Heart left ventricle (tissue), 13 donors: ENCODE measurements around the gene UNC119B.

Experiments used
- POLR2A ChIP-seq, 2 donors: fragments of 450-650 bp; IDR thresholded peaks; one replicate each; pipeline ENCODE4 v1.6.1; 2017; ENCODE audit warnings: antibody characterized with exemption in 2 of 2, mild to moderate bottlenecking in 2 of 2, moderate library complexity in 2 of 2
- TF ChIP-seq, protein P1 (sequence below), 12 donors: fragments of 200-600 bp; sonication (generic) in 4 of 12; IDR thresholded peaks; one replicate each; pipeline versions ENCODE4 v1.5.0 to v1.8.0; 2018 to 2022; ENCODE audit warnings: antibody characterized with exemption in 12 of 12, mild to moderate bottlenecking in 5 of 12
- donor health status: ischemic (EF 13 %, LVEDD 7.1; RV severe dilation, severe dysfunction).
- donor health status: DM: no; HTN: yes; CAD: no.
- donor health status: DM: no; HTN: no; CAD: no.
- donor health status: ischemic (EF 25% LVEDD 6.9; RV normal size, moderate dysfunction).
- donor health status: ischemic (EF 25% LVEDD 5.7; RV mildly dilated, moderate dysfunction).
- donor health status: ischemic (EF 35%, LVEDD 5.7; RV mildly dilated, moderate dysfunction).
- donor health status: nonischemic (EF 11% LVEDD 7.7; RV severe dilation, severe dysfunction).
- donor health status: DM: yes; HTN: yes; CAD: no.
- donor health status: PGD.
- donor health status: ischemic (EF 29% LVEDD 5.4; RV normal size, mild dysfunction).
- donor health status: nonischemic (EF 23%, LVEDD 6.1; RV moderate dilation, normal function).

DNA sequence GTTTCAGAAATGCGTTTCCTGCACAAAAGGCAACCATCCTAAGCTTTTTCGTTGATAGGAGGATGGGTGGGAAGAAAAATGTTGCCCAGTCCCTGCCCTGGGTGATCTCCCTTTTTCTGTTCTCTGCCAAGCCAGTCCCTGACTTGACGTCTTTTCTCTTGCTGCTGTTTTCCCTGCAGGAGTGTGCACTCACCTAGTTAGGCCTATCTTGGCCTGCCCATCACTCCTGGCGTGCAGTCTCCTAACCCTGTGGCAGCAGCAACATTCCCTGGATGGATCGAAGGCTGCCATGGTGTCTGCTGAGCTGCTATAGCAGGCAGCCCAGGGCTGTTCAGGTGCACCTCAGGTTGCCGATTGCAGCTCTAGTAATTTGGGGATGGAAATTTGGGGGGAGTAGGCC lies 1.2 kb downstream of the UNC119B start:
- TF ChIP-seq, protein P1, sequence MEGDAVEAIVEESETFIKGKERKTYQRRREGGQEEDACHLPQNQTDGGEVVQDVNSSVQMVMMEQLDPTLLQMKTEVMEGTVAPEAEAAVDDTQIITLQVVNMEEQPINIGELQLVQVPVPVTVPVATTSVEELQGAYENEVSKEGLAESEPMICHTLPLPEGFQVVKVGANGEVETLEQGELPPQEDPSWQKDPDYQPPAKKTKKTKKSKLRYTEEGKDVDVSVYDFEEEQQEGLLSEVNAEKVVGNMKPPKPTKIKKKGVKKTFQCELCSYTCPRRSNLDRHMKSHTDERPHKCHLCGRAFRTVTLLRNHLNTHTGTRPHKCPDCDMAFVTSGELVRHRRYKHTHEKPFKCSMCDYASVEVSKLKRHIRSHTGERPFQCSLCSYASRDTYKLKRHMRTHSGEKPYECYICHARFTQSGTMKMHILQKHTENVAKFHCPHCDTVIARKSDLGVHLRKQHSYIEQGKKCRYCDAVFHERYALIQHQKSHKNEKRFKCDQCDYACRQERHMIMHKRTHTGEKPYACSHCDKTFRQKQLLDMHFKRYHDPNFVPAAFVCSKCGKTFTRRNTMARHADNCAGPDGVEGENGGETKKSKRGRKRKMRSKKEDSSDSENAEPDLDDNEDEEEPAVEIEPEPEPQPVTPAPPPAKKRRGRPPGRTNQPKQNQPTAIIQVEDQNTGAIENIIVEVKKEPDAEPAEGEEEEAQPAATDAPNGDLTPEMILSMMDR (IDR thresholded peaks at IDR 0.05), result no peak
- TF ChIP-seq POLR2A (IDR thresholded peaks at IDR 0.05), result no peak
